ENCODE data around the gene FBXW7. TPM values are rescaled to one million over a fixed set of nuclear protein-coding genes. Genes with fewer than 3 reads are reported as not detected.
"Not testable (repeated sequence)": the region's sequence is repeated elsewhere in the genome, so short reads cannot be mapped to it uniquely, and the experiment has no call there.

The FBXW7 gene
- total RNA-seq, 1 experiment from 2014 or later, result 28.9 TPM

- no peak for DNase-seq (ENCODE audit: low read depth in 1 of 2, low spot score in 2 of 2)
- Histone ChIP-seq H3K4me1 (replicated peaks) (no peaks in the 10 kb centered on the region), H3K27me3 (replicated peaks) (peaks cover 7% of the 10 kb centered on the region), H3K4me3 (no peak overlapping the region), H3K9me3 (replicated peaks) (no peaks in the 10 kb centered on the region), H3K36me3 (no peaks in the 10 kb centered on the region), H3K27ac (no peak overlapping the region)
Observed at GRCh38 chr4:152564336-152564735, 28.4 kb upstream of the FBXW7 start.

- no peaks in the 10 kb centered on the region for H3K36me3 ChIP-seq
- no peaks in the 10 kb centered on the region for H3K9me3 ChIP-seq (replicated peaks)
- peaks cover 7% of the 10 kb centered on the region; the same call in 1 of the 2 replicates for H3K27me3 ChIP-seq (replicated peaks)
- no peak overlapping the region for H3K4me3 ChIP-seq
- H3K4me1 ChIP-seq (replicated peaks), result no peaks in the 10 kb centered on the region
- no peak overlapping the region for H3K27ac ChIP-seq
- DNase-seq (ENCODE audit: low read depth in 1 of 2, low spot score in 2 of 2), result no peak
Observed at GRCh38 chr4:152563209-152563608, 27.3 kb upstream of the FBXW7 start.

GRCh38 chr4:152559641-152560040 lies 23.7 kb upstream of the FBXW7 start:
- no peaks in the 10 kb centered on the region for H3K4me1 ChIP-seq (replicated peaks)
- no peaks in the 10 kb centered on the region for H3K9me3 ChIP-seq (replicated peaks)
- no peak overlapping the region for H3K4me3 ChIP-seq
- H3K27me3 ChIP-seq (replicated peaks), result peaks cover 6% of the 10 kb centered on the region; the same call in 1 of the 2 replicates
- no peaks in the 10 kb centered on the region for H3K36me3 ChIP-seq
- H3K27ac ChIP-seq, result no peak overlapping the region
- no peak for DNase-seq (ENCODE audit: low read depth in 1 of 2, low spot score in 2 of 2)

DNA sequence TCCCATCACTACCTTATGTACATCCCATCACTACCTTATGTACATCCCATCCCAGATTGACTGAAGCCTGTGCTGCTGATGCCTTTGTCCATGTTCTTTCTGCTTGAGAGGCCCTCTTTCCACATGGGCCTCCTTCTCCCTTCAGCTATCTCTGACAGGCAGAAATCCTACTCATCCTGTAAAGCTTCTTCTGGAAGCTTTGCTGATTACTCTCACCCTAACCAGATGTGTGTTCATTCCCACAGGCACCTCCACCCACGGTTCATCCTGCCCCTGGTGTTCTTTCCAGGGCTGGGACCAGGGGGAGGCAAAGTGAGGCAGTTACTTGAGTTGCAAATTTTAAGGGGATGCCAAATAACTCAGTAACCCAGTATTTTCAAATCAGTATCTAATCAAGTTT lies 22.5 kb upstream of the FBXW7 start:
- no peak for DNase-seq (ENCODE audit: low read depth in 1 of 2, low spot score in 2 of 2)
- no peaks in the 10 kb centered on the region for H3K4me1 ChIP-seq (replicated peaks)
- no peaks in the 10 kb centered on the region for H3K9me3 ChIP-seq (replicated peaks)
- 0 out of 2 replicates have a peak, but pooled peaks cover 3% of the 10 kb centered on the region for H3K27me3 ChIP-seq (replicated peaks)
- no peak overlapping the region for H3K4me3 ChIP-seq
- H3K36me3 ChIP-seq, result no peaks in the 10 kb centered on the region
- H3K27ac ChIP-seq, result no peak overlapping the region

DNA sequence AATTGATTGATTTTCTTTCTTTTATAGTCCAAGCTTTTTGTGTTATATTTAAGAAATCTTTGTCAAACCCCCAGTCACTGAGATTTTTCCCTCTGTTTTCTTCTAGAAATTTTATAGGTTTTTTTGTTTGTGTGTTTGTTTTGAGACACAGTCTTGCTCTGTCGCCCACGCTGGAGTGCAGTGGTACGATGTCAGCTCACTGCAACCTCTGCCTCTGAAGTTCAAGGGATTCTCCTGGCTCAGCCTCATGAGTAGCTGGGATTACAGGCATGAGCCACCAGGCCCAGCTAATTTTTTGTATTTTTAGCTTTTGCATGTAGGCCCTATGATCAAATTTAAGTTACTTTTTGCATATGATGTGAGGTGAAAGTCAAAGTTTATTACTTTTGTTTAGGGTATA lies 20.9 kb upstream of the FBXW7 start:
- Histone ChIP-seq H3K4me1 (replicated peaks) (no peaks in the 10 kb centered on the region), H3K36me3 (no peaks in the 10 kb centered on the region), H3K27ac (no peak overlapping the region), H3K27me3 (replicated peaks) (0 out of 2 replicates have a peak, but pooled peaks cover 3% of the 10 kb centered on the region), H3K4me3 (no peak overlapping the region), H3K9me3 (replicated peaks) (no peaks in the 10 kb centered on the region)
- no peak for DNase-seq (ENCODE audit: low read depth in 1 of 2, low spot score in 2 of 2)

DNA sequence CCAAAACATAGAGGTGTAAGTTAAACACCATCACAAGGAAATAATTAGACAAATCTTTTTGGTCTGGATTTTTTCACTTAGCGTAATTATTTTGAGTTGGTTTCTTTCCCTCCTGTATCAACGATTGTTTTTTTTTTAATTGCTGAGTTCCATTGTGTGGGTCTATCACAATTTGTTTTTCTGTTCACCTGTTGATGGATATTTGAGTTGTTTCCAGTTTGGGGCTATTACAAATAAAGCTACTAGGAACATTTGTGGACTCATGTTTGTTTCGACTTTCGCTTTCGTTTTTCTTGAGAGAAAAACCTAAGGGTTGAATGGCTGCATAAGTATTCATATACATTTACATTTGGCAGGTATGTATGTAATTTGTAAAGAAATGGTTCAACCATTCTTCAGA lies 20.4 kb upstream of the FBXW7 start:
- H3K36me3 ChIP-seq, result no peaks in the 10 kb centered on the region
- H3K27me3 ChIP-seq (replicated peaks), result 0 out of 2 replicates have a peak, but pooled peaks cover 3% of the 10 kb centered on the region
- H3K9me3 ChIP-seq (replicated peaks), result no peaks in the 10 kb centered on the region
- no peak for DNase-seq (ENCODE audit: low read depth in 1 of 2, low spot score in 2 of 2)
- H3K4me1 ChIP-seq (replicated peaks), result no peaks in the 10 kb centered on the region
- no peak overlapping the region for H3K4me3 ChIP-seq
- H3K27ac ChIP-seq, result no peak overlapping the region

GRCh38 chr4:152554742-152555141 lies 18.9 kb upstream of the FBXW7 start:
- no peak for DNase-seq (ENCODE audit: low read depth in 1 of 2, low spot score in 2 of 2)
- Histone ChIP-seq H3K27me3 (replicated peaks) (peaks cover 3% of the 10 kb centered on the region; the same call in 1 of the 2 replicates), H3K36me3 (no peaks in the 10 kb centered on the region), H3K9me3 (replicated peaks) (no peaks in the 10 kb centered on the region), H3K4me3 (no peak overlapping the region), H3K27ac (no peak overlapping the region), H3K4me1 (replicated peaks) (no peaks in the 10 kb centered on the region)

- DNase-seq (ENCODE audit: low read depth in 1 of 2, low spot score in 2 of 2); H3K36me3 ChIP-seq; H3K9me3 ChIP-seq (replicated peaks); H3K27ac ChIP-seq; H3K27me3 ChIP-seq (replicated peaks); H3K4me1 ChIP-seq (replicated peaks); H3K4me3 ChIP-seq: not testable (repeated sequence)
Observed at GRCh38 chr4:152550687-152551086, 14.8 kb upstream of the FBXW7 start.

- Histone ChIP-seq H3K4me1 (replicated peaks) (no peaks in the 10 kb centered on the region), H3K36me3 (no peaks in the 10 kb centered on the region), H3K27me3 (replicated peaks) (peaks cover 5% of the 10 kb centered on the region; the same call in 1 of the 2 replicates), H3K9me3 (replicated peaks) (no peaks in the 10 kb centered on the region), H3K4me3 (no peak overlapping the region), H3K27ac (no peak overlapping the region)
- no peak for DNase-seq (ENCODE audit: low read depth in 1 of 2, low spot score in 2 of 2)
Observed at GRCh38 chr4:152545088-152545487, 9.2 kb upstream of the FBXW7 start.

DNA sequence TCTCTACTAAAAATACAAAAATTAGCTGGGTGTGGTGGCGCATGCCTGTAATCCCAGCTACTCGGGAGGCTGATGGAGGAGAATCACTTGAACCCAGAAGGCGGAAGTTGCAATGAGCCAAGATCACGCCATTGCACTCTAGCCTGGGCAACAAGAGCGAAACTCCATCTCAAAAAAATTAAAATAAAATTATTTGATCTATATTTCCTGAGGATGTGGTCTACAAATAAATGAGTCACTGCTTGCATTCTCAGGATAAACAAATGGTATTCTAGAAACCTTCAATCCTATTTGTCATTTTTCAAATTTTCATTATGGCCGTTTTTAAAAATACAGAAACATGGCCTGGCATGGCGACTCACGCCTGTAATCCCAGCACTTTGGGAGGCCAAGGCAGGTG lies 8.6 kb upstream of the FBXW7 start:
- not testable (repeated sequence) for DNase-seq (ENCODE audit: low read depth in 1 of 2, low spot score in 2 of 2); H3K27me3 ChIP-seq (replicated peaks); H3K36me3 ChIP-seq; H3K4me1 ChIP-seq (replicated peaks); H3K9me3 ChIP-seq (replicated peaks); H3K4me3 ChIP-seq; H3K27ac ChIP-seq

- Histone ChIP-seq H3K9me3 (replicated peaks) (no peaks in the 10 kb centered on the region), H3K4me3 (no peak overlapping the region), H3K27ac (no peak overlapping the region), H3K36me3 (peaks cover 8% of the 10 kb centered on the region; the same call in 1 of the 2 replicates), H3K4me1 (replicated peaks) (peaks cover 7% of the 10 kb centered on the region; the same call in 1 of the 2 replicates), H3K27me3 (replicated peaks) (no peaks in the 10 kb centered on the region)
- DNase-seq (ENCODE audit: low read depth in 1 of 2, low spot score in 2 of 2), result no peak
Observed at GRCh38 chr4:152540941-152541340, 5.0 kb upstream of the FBXW7 start.

DNA sequence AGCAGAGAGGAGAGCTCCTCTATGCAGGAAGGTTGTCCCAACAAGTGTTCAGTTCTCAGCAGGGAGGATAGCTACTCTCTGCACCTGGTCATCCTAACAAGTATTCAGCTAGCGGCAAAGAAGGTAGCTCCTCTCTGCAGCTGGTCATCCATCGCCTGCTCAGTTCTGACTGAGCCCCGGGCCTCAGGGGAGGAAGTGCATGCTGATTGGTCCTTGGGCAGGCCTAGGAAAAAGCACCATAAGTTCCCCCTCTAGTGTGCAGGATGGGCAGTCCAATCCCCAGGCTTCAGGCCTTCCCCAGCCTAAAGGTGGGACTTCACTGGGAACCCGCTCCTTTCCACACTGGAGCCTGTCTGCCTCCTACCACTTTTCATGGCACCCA lies 4.4 kb upstream of the FBXW7 start:
- H3K9me3 ChIP-seq (replicated peaks), result no peaks in the 10 kb centered on the region
- DNase-seq (ENCODE audit: low read depth in 1 of 2, low spot score in 2 of 2), result no peak
- no peak overlapping the region for H3K4me3 ChIP-seq
- H3K36me3 ChIP-seq, result peaks cover 12% of the 10 kb centered on the region; the same call in 1 of the 2 replicates
- no peak overlapping the region for H3K27ac ChIP-seq
- no peaks in the 10 kb centered on the region for H3K27me3 ChIP-seq (replicated peaks)
- H3K4me1 ChIP-seq (replicated peaks), result peaks cover 7% of the 10 kb centered on the region; the same call in 1 of the 2 replicates

GRCh38 chr4:152539556-152540292 lies 3.8 kb upstream of the FBXW7 start:
- H3K27me3 ChIP-seq (replicated peaks), result no peaks in the 10 kb centered on the region
- H3K4me3 ChIP-seq, result no peak overlapping the region

GRCh38 chr4:152537881-152538280 lies 2.0 kb upstream of the FBXW7 start:
- Histone ChIP-seq H3K27ac (no peak overlapping the region), H3K27me3 (replicated peaks) (no peaks in the 10 kb centered on the region), H3K4me1 (replicated peaks) (peaks cover 13% of the 10 kb centered on the region), H3K9me3 (replicated peaks) (no peaks in the 10 kb centered on the region), H3K4me3 (no peak overlapping the region), H3K36me3 (peaks cover 12% of the 10 kb centered on the region; the same call in 1 of the 2 replicates)
- DNase-seq (ENCODE audit: low read depth in 1 of 2, low spot score in 2 of 2), result no peak

More at GRCh38 chr4:152539556-152540292, 3.8 kb upstream of the FBXW7 start:
- H3K4me1 ChIP-seq (replicated peaks), result peaks cover 7% of the 10 kb centered on the region; the same call in 1 of the 2 replicates
- H3K27ac ChIP-seq, result no peak overlapping the region
- no peak for DNase-seq (ENCODE audit: low read depth in 1 of 2, low spot score in 2 of 2)
- no peaks in the 10 kb centered on the region for H3K9me3 ChIP-seq (replicated peaks)
- H3K36me3 ChIP-seq, result peaks cover 12% of the 10 kb centered on the region; the same call in 1 of the 2 replicates
